Gastrocnemius medialis (tissue), 4 donors: ENCODE data around the gene ZIC5.

Experiments
- POLR2A ChIP-seq, 2 donors: fragments of 450-650 bp; IDR thresholded peaks; one replicate each; pipeline ENCODE4 v1.6.1; 2017; ENCODE audit warnings: antibody characterized with exemption in 2 of 2, mild to moderate bottlenecking in 2 of 2, moderate library complexity in 2 of 2
- TF ChIP-seq, protein P1 (sequence below), 5 experiments: fragments of 450-650 bp in 3 of 5; fragments of 200-600 bp in 2 of 5; sonication (generic) in 2 of 5; IDR thresholded peaks in 4 of 5; conservative IDR thresholded peaks in 1 of 5; 1 replicate in 4 of 5; 2 replicates in 1 of 5; pipeline ENCODE4 v1.5.1; 2016 to 2019; ENCODE audit warnings: antibody characterized with exemption in 5 of 5, mild to moderate bottlenecking in 3 of 5, moderate library complexity in 3 of 5

DNA sequence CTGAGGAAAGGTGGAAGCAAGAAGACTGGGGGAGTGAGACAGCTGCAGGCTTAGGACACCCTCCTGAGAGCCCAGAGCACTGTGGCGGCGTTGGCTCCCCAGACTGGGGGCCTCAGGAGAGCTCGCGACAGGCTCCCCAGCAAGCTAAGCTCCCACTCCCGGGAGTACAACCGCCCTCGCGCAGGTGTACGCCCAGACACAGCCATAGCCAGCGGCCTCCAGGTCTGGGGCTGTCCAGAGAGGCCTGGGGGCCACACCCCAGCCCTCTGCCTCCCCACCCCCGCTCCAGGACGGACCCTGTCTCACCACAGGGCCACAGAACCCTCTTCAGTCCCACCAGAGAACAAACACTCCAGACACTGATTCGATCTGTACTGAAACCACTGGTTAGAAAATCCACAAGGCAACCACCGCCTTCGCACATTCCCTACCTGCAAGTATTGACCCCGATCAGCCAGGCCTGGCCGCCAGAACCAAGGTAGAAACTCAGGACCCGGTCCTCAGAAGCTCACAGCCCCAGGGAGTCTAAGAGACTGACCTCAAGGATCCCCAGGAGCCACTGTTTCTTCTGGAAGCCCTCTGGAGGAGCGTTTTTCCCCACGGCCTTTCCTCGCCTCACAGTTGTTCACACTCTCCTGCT, 16.3 kb downstream of the ZIC5 start:
- no peak for TF ChIP-seq POLR2A (IDR thresholded peaks at IDR 0.05)
- TF ChIP-seq, protein P1, sequence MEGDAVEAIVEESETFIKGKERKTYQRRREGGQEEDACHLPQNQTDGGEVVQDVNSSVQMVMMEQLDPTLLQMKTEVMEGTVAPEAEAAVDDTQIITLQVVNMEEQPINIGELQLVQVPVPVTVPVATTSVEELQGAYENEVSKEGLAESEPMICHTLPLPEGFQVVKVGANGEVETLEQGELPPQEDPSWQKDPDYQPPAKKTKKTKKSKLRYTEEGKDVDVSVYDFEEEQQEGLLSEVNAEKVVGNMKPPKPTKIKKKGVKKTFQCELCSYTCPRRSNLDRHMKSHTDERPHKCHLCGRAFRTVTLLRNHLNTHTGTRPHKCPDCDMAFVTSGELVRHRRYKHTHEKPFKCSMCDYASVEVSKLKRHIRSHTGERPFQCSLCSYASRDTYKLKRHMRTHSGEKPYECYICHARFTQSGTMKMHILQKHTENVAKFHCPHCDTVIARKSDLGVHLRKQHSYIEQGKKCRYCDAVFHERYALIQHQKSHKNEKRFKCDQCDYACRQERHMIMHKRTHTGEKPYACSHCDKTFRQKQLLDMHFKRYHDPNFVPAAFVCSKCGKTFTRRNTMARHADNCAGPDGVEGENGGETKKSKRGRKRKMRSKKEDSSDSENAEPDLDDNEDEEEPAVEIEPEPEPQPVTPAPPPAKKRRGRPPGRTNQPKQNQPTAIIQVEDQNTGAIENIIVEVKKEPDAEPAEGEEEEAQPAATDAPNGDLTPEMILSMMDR (IDR thresholded peaks at IDR 0.05 in 4 of 5, conservative IDR thresholded peaks at IDR 0.05 in 1 of 5): no peak
